Skeletal muscle tissue (tissue), 4 donors: ENCODE data around the gene RASD1. TPM values are rescaled to one million over a fixed set of nuclear protein-coding genes. Genes with fewer than 3 reads are reported as not detected.

Experiments
- H3K27ac ChIP-seq: one replicate; pipeline ENCODE4 v1.7.0; 2013; ENCODE audit warnings: mild to moderate bottlenecking, low read depth, low read length, inconsistent platforms
- H3K27me3 ChIP-seq, 3 donors: one replicate each; pipeline ENCODE4 v1.7.0; 2013; ENCODE audit warnings: low read length in 3 of 3; ENCODE audit not compliant: control insufficient read depth in 3 of 3, insufficient read depth in 3 of 3
- H3K36me3 ChIP-seq, 3 donors: one replicate each; pipeline ENCODE4 v1.7.0; 2013; ENCODE audit warnings: low read length in 3 of 3; ENCODE audit not compliant: control insufficient read depth in 3 of 3, insufficient read depth in 3 of 3
- H3K4me1 ChIP-seq, 3 donors: one replicate each; pipeline ENCODE4 v1.7.0; 2013; ENCODE audit warnings: low read length in 3 of 3, mild to moderate bottlenecking in 3 of 3; ENCODE audit not compliant: control insufficient read depth in 3 of 3, insufficient read depth in 3 of 3
- H3K4me3 ChIP-seq, 3 donors: one replicate each; pipeline ENCODE4 v1.7.0; 2013; ENCODE audit warnings: low read length in 3 of 3
- H3K9ac ChIP-seq, 3 donors: one replicate each; pipeline ENCODE4 v1.7.0; 2013; ENCODE audit warnings: low read length in 3 of 3, mild to moderate bottlenecking in 3 of 3, moderate library complexity in 2 of 3, low read depth in 1 of 3
- H3K9me3 ChIP-seq, 3 donors: one replicate each; pipeline ENCODE4 v1.7.0; 2013; ENCODE audit warnings: low read length in 3 of 3; ENCODE audit not compliant: control insufficient read depth in 3 of 3
- total RNA-seq: library from RNA; depleted of rRNA; stranded (reverse); fragments of >200 nt; gene quantifications from one replicate; pipeline ENCODE4 v1.2.3, GENCODE V29; 2014
- donor health status: Osteomylitis.

The RASD1 gene
- 4.2 TPM for total RNA-seq

- H3K9ac ChIP-seq = peak within 1 kb of the TSS; percentile 79 to 89 (median 83)
- no peaks in the 10 kb centered on the region for H3K9me3 ChIP-seq
- H3K36me3 ChIP-seq = peaks cover 9 to 11% (median 10%) of the 10 kb centered on the region in 3 donors
- peak within 1 kb of the TSS; percentile 71 to 83 (median 72) for H3K4me3 ChIP-seq
- H3K27ac ChIP-seq = peak within 1 kb of the TSS; percentile 78
- no peaks in the 10 kb centered on the region for H3K27me3 ChIP-seq
- peaks cover 31 to 47% (median 32%) of the 10 kb centered on the region in 3 donors for H3K4me1 ChIP-seq
These were observed at the start of gene RASD1 for GRCh38 chr17:17496189-17497064. Gene RASD1 (minus strand): TSS chr17:17496395. CDS start chr17:17496181, 214 bp downstream.

GRCh38 chr17:17545984-17546383 lies 49.8 kb upstream of the RASD1 start:
- Histone ChIP-seq H3K27me3 (no peaks in the 10 kb centered on the region), H3K9me3 (no peaks in the 10 kb centered on the region), H3K4me1 (peaks cover 8 to 22% (median 14%) of the 10 kb centered on the region in 3 donors), H3K36me3 (no peaks in the 10 kb centered on the region), H3K9ac (no peak overlapping the region), H3K4me3 (no peak overlapping the region), H3K27ac (no peak overlapping the region)

GRCh38 chr17:17545031-17545820 lies 49.0 kb upstream of the RASD1 start:
- no peak overlapping the region for H3K27ac ChIP-seq
- no peak overlapping the region for H3K9ac ChIP-seq
- no peaks in the 10 kb centered on the region for H3K27me3 ChIP-seq
- no peaks in the 10 kb centered on the region for H3K36me3 ChIP-seq
- no peaks in the 10 kb centered on the region for H3K9me3 ChIP-seq
- no peak overlapping the region for H3K4me3 ChIP-seq
- peaks cover 8 to 30% (median 18%) of the 10 kb centered on the region in 3 donors for H3K4me1 ChIP-seq

- Histone ChIP-seq H3K27ac (no peak overlapping the region), H3K36me3 (no peaks in the 10 kb centered on the region), H3K9me3 (no peaks in the 10 kb centered on the region), H3K27me3 (no peaks in the 10 kb centered on the region), H3K4me3 (no peak overlapping the region), H3K9ac (no peak overlapping the region), H3K4me1 (peaks cover 8 to 37% (median 25%) of the 10 kb centered on the region in 3 donors)
These were observed 46.9 kb upstream of the RASD1 start for GRCh38 chr17:17542906-17543635.

GRCh38 chr17:17541640-17542001 lies 45.4 kb upstream of the RASD1 start:
- Histone ChIP-seq H3K27ac (no peak overlapping the region), H3K4me3 (no peak overlapping the region)

GRCh38 chr17:17540935-17541639 lies 44.9 kb upstream of the RASD1 start:
- Histone ChIP-seq H3K27me3 (no peaks in the 10 kb centered on the region), H3K36me3 (no peaks in the 10 kb centered on the region), H3K9ac (peak overlapping the region in 1 of 3 donors; percentile 8), H3K4me3 (no peak overlapping the region), H3K4me1 (peaks cover 14 to 54% (median 40%) of the 10 kb centered on the region in 3 donors), H3K9me3 (no peaks in the 10 kb centered on the region), H3K27ac (no peak overlapping the region)

More at GRCh38 chr17:17541640-17542001, 45.4 kb upstream of the RASD1 start:
- Histone ChIP-seq H3K36me3 (no peaks in the 10 kb centered on the region), H3K9me3 (no peaks in the 10 kb centered on the region), H3K9ac (no peak overlapping the region), H3K27me3 (no peaks in the 10 kb centered on the region), H3K4me1 (peaks cover 8 to 50% (median 35%) of the 10 kb centered on the region in 3 donors)

- H3K27ac ChIP-seq = no peak overlapping the region
These were observed 44.2 kb upstream of the RASD1 start for GRCh38 chr17:17540278-17540906.

GRCh38 chr17:17539591-17539990 lies 43.4 kb upstream of the RASD1 start:
- H3K9ac ChIP-seq = no peak overlapping the region
- H3K27me3 ChIP-seq = no peaks in the 10 kb centered on the region
- H3K27ac ChIP-seq = no peak overlapping the region
- H3K36me3 ChIP-seq = no peaks in the 10 kb centered on the region
- no peaks in the 10 kb centered on the region for H3K9me3 ChIP-seq
- H3K4me3 ChIP-seq = no peak overlapping the region
- peaks cover 20 to 52% (median 44%) of the 10 kb centered on the region in 3 donors for H3K4me1 ChIP-seq

More at GRCh38 chr17:17540278-17540906, 44.2 kb upstream of the RASD1 start:
- H3K9ac ChIP-seq = peak overlapping the region in 1 of 3 donors; percentile 8
- H3K9me3 ChIP-seq = no peaks in the 10 kb centered on the region
- H3K27me3 ChIP-seq = no peaks in the 10 kb centered on the region
- H3K4me1 ChIP-seq = peaks cover 20 to 54% (median 44%) of the 10 kb centered on the region in 3 donors
- H3K36me3 ChIP-seq = no peaks in the 10 kb centered on the region
- no peak overlapping the region for H3K4me3 ChIP-seq
